Keratinocyte (primary cell): ENCODE measurements around the gene TAF11L14. TPM values are rescaled to one million over a fixed set of nuclear protein-coding genes. Genes with fewer than 3 reads are reported as not detected.
"Not testable (repeated sequence)": the region's sequence is repeated elsewhere in the genome, so short reads cannot be mapped to it uniquely, and the experiment has no call there.

Experiments
- DNase-seq: peaks from one replicate; pipeline ENCODE4 v3.0.0-alpha.2; 2011; ENCODE audit warnings: low read depth, missing footprints, low spot score
- FAIRE-seq: peaks from 2 replicates; lab custom pipeline; 2011; peaks lifted over from hg19 to GRCh38; lab: Jason Lieb, UNC
- H2AFZ ChIP-seq: 2 replicates; pipeline ENCODE4 v1.6.0; 2012; ENCODE audit warnings: low read length, control low read depth, inconsistent platforms; ENCODE audit not compliant: control insufficient read depth
- H3K27ac ChIP-seq: 2 replicates; pipeline ENCODE4 v1.5.1; 2011; ENCODE audit warnings: low read length; ENCODE audit not compliant: control insufficient read depth, insufficient read depth
- H3K27me3 ChIP-seq: 3 replicates; pipeline ENCODE4 v1.6.0; 2011; ENCODE audit warnings: low read length; ENCODE audit not compliant: control insufficient read depth, insufficient read depth; ENCODE audit errors: extremely low read depth
- H3K36me3 ChIP-seq, 2 experiments: 2 replicates in 1 of 2; 3 replicates in 1 of 2; pipeline ENCODE4 v1.5.1; 2011; ENCODE audit warnings: low read length in 2 of 2, mild to moderate bottlenecking in 1 of 2; ENCODE audit not compliant: control insufficient read depth in 2 of 2, insufficient read depth in 2 of 2; ENCODE audit errors: extremely low read depth in 1 of 2
- H3K4me1 ChIP-seq: 3 replicates; pipeline ENCODE4 v1.5.1; 2011; ENCODE audit warnings: low read length; ENCODE audit not compliant: control insufficient read depth, insufficient read depth; ENCODE audit errors: extremely low read depth
- H3K4me2 ChIP-seq: 3 replicates; pipeline ENCODE4 v1.6.0; 2011; ENCODE audit warnings: low read depth, low read length; ENCODE audit not compliant: control insufficient read depth, insufficient read depth; ENCODE audit errors: extremely low read depth
- H3K4me3 ChIP-seq, 3 experiments: fragments of 200-600 bp in 1 of 3; sonication (generic) in 1 of 3; 2 replicates in 2 of 3; 3 replicates in 1 of 3; pipeline ENCODE4 v1.5.1; 2011 to 2016; ENCODE audit warnings: low read length in 3 of 3, mild to moderate bottlenecking in 3 of 3, control low read depth in 2 of 3, inconsistent platforms in 1 of 3, low read depth in 1 of 3, mixed read lengths in 1 of 3, mixed run types in 1 of 3, moderate library complexity in 1 of 3; ENCODE audit not compliant: control insufficient read depth in 2 of 3, insufficient read depth in 2 of 3; ENCODE audit errors: extremely low read depth in 1 of 3
- H3K79me2 ChIP-seq: 2 replicates; pipeline ENCODE4 v1.6.0; 2012; ENCODE audit warnings: low read length; ENCODE audit not compliant: control insufficient read depth, insufficient read depth
- H3K9ac ChIP-seq: 3 replicates; pipeline ENCODE4 v1.6.0; 2011; ENCODE audit warnings: low read length; ENCODE audit not compliant: control insufficient read depth, insufficient read depth; ENCODE audit errors: extremely low read depth
- H3K9me1 ChIP-seq: 3 replicates; pipeline ENCODE4 v1.6.0; 2011; ENCODE audit warnings: low read length; ENCODE audit not compliant: control insufficient read depth, insufficient read depth; ENCODE audit errors: extremely low read depth
- H3K9me3 ChIP-seq: 2 replicates; pipeline ENCODE4 v1.5.1; 2012; ENCODE audit warnings: low read depth, low read length; ENCODE audit not compliant: control insufficient read depth
- H4K20me1 ChIP-seq: 3 replicates; pipeline ENCODE4 v1.6.0; 2011; ENCODE audit warnings: low read length; ENCODE audit not compliant: control insufficient read depth, insufficient read depth; ENCODE audit errors: extremely low read depth
- EZH2 ChIP-seq: IDR thresholded peaks from one replicate; pipeline ENCODE4 v1.6.1; 2012; ENCODE audit warnings: inconsistent platforms, mild to moderate bottlenecking, low read length, moderate library complexity
- dilution Hi-C: fragments of 300-500 bp; cut with MboI; formaldehyde crosslinking; loops from one replicate; pipeline ENCODE4 v1.7.0; 2020; ENCODE audit warnings: low sequenced_read_pairs; ENCODE audit not compliant: extremely low pct_ligation_motif_present
- polyA plus RNA-seq, 5 experiments: library from polyadenylated mRNA; depleted of rRNA in 3 of 5; stranded (reverse) in 3 of 5; stranded (forward) in 1 of 5; unstranded in 1 of 5; fragments of >200 nt; gene quantifications; 1 replicate in 1 of 5; 2 replicates in 3 of 5; 3 replicates in 1 of 5; pipeline versions ENCODE4 v1.2.1 to v1.2.3, GENCODE V29; 2011 to 2012; ENCODE audit warnings: missing spikeins in 2 of 5, low read depth in 1 of 5, low replicate concordance in 1 of 5
- TF ChIP-seq, protein P1 (sequence below), 3 experiments: IDR thresholded peaks in 1 of 3; conservative IDR thresholded peaks in 1 of 3; optimal IDR thresholded peaks in 1 of 3; 2 replicates in 2 of 3; 3 replicates in 1 of 3; pipeline versions ENCODE3 to v1.5.1; 2011; ENCODE audit warnings: low read length in 3 of 3, mild to moderate bottlenecking in 3 of 3, moderate library complexity in 2 of 3, control low read depth in 1 of 3, inconsistent platforms in 1 of 3; ENCODE audit not compliant: insufficient read depth in 2 of 3; ENCODE audit errors: extremely low read depth in 1 of 3

Gene TAF11L14
- polyA plus RNA-seq, 1 donor (not counting 4 experiments of a cell fraction or from before 2014, with no cell fraction given), result not detected

DNA sequence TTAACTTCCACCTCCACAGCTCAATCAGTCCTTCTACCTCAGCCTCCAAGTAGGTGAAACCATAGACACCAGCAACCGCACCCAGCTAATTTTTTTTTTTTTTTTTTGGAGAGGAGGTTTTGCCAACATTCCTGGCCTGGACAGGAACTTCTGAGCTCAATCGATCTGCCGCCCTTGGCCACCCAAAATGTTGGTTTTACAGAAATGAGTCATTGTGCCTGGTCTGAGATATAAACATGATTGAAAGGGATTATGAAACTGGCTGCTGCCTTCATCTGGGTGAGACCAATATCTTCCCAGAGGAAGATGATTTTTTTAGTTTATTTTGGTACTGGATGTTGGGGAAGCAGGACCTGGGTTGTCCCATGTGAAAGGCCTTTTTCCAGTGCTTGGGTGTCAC lies 14.9 kb upstream of the TAF11L14 start:
- H3K9me3 ChIP-seq, result no peaks in the 10 kb centered on the region
- no peaks in the 10 kb centered on the region for H4K20me1 ChIP-seq
- DNase-seq (no peak), FAIRE-seq (no peak)
- no peaks in the 10 kb centered on the region for H3K4me1 ChIP-seq
- no peak overlapping the region for H3K4me2 ChIP-seq
- no peaks in the 10 kb centered on the region for H3K79me2 ChIP-seq
- H3K27me3 ChIP-seq, result no peaks in the 10 kb centered on the region
- H2AFZ ChIP-seq, result no peak overlapping the region
- H3K4me3 ChIP-seq, result no peak overlapping the region
- H3K36me3 ChIP-seq, result no peaks in the 10 kb centered on the region
- H3K9ac ChIP-seq, result no peak overlapping the region
- no peak overlapping the region for H3K27ac ChIP-seq
- dilution Hi-C loops, result no loop called here
- H3K9me1 ChIP-seq, result no peaks in the 10 kb centered on the region
- TF ChIP-seq EZH2, result no peak

DNA sequence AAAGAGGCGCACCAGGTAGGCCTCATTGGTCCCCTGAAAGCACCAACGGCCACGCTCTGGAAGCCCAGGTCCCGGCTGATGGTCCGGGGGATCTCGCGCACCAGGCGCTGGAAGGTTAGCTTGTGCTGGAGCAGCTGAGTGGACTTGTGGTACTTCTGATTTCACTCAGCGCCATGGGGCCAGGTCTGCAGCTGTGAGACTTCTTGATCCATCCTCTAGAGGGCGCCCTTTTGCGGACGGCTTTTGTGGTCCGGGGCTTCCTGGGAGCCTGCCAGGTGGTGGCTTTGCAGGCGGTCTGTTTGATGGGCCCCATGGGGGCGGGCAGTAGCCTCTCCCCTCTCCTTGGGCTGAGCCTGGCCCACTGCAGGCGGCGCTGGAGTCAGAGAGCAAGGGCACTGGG lies 13.6 kb upstream of the TAF11L14 start:
- H3K9me1 ChIP-seq, result no peaks in the 10 kb centered on the region
- dilution Hi-C loops, result no loop called here
- H2AFZ ChIP-seq, result no peak overlapping the region
- H3K9me3 ChIP-seq, result no peaks in the 10 kb centered on the region
- H3K4me2 ChIP-seq, result no peak overlapping the region
- no peak for FAIRE-seq
- no peaks in the 10 kb centered on the region for H4K20me1 ChIP-seq
- no peaks in the 10 kb centered on the region for H3K79me2 ChIP-seq
- H3K36me3 ChIP-seq, result no peaks in the 10 kb centered on the region
- H3K27ac ChIP-seq, result no peak overlapping the region
- no peak overlapping the region for H3K9ac ChIP-seq
- no peak overlapping the region for H3K4me3 ChIP-seq
- TF ChIP-seq, protein P1, sequence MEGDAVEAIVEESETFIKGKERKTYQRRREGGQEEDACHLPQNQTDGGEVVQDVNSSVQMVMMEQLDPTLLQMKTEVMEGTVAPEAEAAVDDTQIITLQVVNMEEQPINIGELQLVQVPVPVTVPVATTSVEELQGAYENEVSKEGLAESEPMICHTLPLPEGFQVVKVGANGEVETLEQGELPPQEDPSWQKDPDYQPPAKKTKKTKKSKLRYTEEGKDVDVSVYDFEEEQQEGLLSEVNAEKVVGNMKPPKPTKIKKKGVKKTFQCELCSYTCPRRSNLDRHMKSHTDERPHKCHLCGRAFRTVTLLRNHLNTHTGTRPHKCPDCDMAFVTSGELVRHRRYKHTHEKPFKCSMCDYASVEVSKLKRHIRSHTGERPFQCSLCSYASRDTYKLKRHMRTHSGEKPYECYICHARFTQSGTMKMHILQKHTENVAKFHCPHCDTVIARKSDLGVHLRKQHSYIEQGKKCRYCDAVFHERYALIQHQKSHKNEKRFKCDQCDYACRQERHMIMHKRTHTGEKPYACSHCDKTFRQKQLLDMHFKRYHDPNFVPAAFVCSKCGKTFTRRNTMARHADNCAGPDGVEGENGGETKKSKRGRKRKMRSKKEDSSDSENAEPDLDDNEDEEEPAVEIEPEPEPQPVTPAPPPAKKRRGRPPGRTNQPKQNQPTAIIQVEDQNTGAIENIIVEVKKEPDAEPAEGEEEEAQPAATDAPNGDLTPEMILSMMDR (optimal IDR thresholded peaks at IDR 0.05 in 1 of 3, IDR thresholded peaks at IDR 0.05 in 1 of 3, conservative IDR thresholded peaks at IDR 0.05 in 1 of 3; ENCODE audit: extremely low read depth in 1 of 3, insufficient read depth in 2 of 3, low read length in 3 of 3), result no peak
- no peak for TF ChIP-seq EZH2
- H3K4me1 ChIP-seq, result no peaks in the 10 kb centered on the region
- DNase-seq, result no peak
- no peaks in the 10 kb centered on the region for H3K27me3 ChIP-seq

DNA sequence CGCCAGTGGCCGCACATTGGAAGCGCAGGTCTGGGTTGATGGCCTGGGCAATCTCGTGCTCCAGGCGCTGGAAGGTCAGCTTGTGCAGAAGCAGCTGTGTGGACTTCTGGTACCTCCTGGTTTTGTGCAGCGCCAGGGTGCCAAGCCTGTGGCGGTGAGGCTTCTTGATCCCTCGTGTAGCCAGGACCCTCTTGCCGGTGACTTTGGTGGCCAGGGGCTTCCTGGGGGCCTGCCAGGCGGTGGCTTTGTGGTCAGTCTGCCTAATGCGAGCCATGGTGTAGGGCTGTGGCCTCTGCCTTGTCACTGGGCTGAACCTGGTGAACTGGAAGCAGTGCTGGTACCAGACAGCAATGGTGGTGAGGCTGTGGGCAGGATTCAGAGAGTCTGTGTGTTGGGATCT lies 8.6 kb upstream of the TAF11L14 start:
- dilution Hi-C loops, result no loop called here
- FAIRE-seq, result no peak
- Histone ChIP-seq H2AFZ (no peak overlapping the region), H3K9me3 (no peaks in the 10 kb centered on the region), H3K4me3 (no peak overlapping the region), H3K79me2 (no peaks in the 10 kb centered on the region), H4K20me1 (no peaks in the 10 kb centered on the region), H3K27me3 (no peaks in the 10 kb centered on the region), H3K36me3 (no peaks in the 10 kb centered on the region), H3K9me1 (no peaks in the 10 kb centered on the region), H3K4me2 (no peak overlapping the region), H3K9ac (no peak overlapping the region), H3K27ac (no peak overlapping the region), H3K4me1 (no peaks in the 10 kb centered on the region)
- no peak for DNase-seq
- TF ChIP-seq, protein P1 (optimal IDR thresholded peaks at IDR 0.05 in 1 of 3, IDR thresholded peaks at IDR 0.05 in 1 of 3, conservative IDR thresholded peaks at IDR 0.05 in 1 of 3; ENCODE audit: extremely low read depth in 1 of 3, insufficient read depth in 2 of 3, low read length in 3 of 3), result no peak
- no peak for TF ChIP-seq EZH2

DNA sequence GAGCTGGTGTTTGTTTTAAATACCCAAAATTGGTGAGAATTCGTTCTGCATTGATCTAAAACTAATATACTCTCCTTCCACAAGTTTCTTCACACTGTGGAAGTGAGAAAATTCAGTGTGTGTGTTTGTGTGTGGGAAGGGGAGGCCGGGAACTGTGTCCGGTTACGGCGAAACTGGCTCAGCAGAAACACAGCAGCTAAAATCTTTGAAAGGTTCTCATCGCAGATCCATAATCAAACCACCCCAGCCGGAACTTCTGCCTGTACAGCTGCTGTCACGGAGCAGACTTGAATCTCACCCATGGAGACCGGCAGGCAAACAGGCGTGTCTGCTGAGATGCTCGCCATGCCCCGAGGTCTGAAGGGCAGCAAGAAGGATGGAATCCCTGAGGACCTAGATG lies 2.5 kb upstream of the TAF11L14 start, which contains the start of gene TAF11L13:
Gene TAF11L13 (plus strand): TSS at position 301 of the 400 bp plus-strand sequence.
- not testable (repeated sequence) for H3K36me3 ChIP-seq

More for the DNA sequence above, 2.5 kb upstream of the TAF11L14 start, which contains the start of gene TAF11L13:
- H3K9ac ChIP-seq, H3K9me1 ChIP-seq, H3K4me1 ChIP-seq, H3K27ac ChIP-seq, FAIRE-seq, H3K79me2 ChIP-seq, H3K9me3 ChIP-seq, H3K4me2 ChIP-seq, DNase-seq, dilution Hi-C loops, H3K4me3 ChIP-seq, H2AFZ ChIP-seq, H3K27me3 ChIP-seq, H4K20me1 ChIP-seq: not testable (repeated sequence)
